Measurements from ENCODE around the gene TAF1B.

The TAF1B gene

DNA sequence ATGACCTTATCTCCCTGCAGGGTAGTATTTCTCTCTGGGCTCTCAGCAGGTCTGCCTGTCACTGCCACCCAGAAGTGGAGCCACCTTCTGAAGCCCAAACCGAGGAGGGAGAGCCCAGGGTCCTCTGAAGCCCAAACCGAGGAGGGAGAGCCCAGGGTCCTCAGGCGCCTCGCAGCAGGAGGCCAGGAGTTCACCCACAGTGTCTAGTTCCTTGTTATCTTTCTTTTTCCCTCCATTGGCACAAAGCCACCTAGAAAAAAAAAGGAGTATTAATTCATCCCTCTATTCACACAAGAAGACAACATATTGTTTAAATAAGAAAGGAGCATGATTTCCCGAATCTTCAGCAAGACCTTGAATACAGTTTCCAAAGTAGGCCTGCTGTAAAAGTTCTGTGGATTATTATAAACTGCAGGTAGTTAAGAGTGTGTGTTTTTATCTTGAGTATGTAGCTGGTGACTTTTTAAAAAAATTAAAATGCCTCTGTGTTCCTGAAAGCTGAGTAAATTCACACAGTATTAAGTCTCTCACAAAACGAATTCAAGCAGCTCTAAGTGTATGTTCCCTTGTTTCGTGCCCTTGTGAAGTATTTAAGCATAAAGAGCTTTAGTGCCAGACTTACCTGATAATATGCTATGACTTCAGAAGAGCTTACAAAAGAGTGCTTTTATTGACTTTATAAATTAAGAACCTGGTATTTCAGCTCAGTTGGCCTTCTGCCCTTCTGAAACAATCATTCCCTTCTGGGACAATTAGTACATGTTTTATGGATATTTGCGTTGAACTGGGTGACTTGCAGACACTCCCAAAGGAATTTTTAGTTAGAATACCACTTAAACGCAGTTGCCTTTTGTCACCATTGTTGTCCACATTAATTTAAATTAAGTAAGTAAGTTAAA, 96.6 kb downstream of the TAF1B start:
- Histone ChIP-seq H3K4me1 (ENCODE audit: control insufficient read depth, insufficient read depth, low read length) (peaks cover 8% of the 10 kb centered on the region), H3K36me3 (ENCODE audit: control insufficient read depth, insufficient read depth, low read length) (no peaks in the 10 kb centered on the region), H3K4me3 (ENCODE audit: insufficient read depth, low read depth, low read length) (no peak overlapping the region), H3K27ac (ENCODE audit: insufficient read depth, low read depth, low read length, poor library complexity, severe bottlenecking) (no peak overlapping the region), H3K9me3 (ENCODE audit: control insufficient read depth, low read length) (no peaks in the 10 kb centered on the region), H3K27me3 (ENCODE audit: control insufficient read depth, insufficient read depth, low read length, poor library complexity, severe bottlenecking) (no peaks in the 10 kb centered on the region)
- WGBS, 2 experiments = 80 to 82% methylated on average over 8 of the region's 9 CpGs

DNA sequence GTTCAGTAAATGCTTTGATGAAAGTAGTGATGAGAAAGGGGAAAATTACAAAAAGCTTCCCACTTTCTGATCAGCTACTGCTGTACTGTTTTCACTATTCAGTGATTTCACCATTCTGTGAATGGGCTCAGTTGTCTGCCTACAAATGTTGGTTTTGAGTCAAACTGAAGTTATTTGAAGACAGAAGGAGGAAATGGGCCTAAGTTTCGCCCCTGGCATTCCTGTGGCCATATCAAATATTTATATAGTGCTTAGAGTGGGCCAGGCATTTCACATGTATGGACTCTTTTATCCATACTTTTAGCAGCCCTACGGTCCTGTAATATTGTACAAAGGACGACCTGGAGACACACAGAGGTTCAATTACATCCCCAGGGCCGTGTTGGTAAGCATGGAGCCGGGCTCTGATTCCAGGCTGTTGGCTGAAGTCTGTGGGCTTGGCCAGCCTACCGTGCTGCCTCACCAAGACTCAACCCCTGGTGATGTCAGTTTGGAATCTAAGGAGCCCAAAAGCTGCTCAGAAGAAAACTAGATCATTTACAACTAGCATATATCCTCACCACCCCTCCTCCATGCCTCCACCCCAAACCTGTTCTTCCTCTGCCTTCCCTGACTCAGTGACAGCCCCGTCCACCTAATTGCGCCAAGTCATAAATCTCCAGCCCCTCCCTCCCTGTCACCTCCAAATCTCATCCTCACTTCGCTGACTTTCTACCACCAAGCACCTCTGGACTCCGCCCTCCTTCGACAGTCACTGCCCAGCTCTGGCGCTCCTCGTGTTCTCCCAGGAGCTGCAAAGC, 98.1 kb downstream of the TAF1B start:
- no peak overlapping the region for H3K4me3 ChIP-seq (ENCODE audit: insufficient read depth, low read depth, low read length)
- no peaks in the 10 kb centered on the region for H3K27me3 ChIP-seq (ENCODE audit: control insufficient read depth, insufficient read depth, low read length, poor library complexity, severe bottlenecking)
- no peaks in the 10 kb centered on the region for H3K9me3 ChIP-seq (ENCODE audit: control insufficient read depth, low read length)
- 82 to 84% methylated on average over 13 of the region's 13 CpGs for WGBS, 2 experiments
- no peaks in the 10 kb centered on the region for H3K36me3 ChIP-seq (ENCODE audit: control insufficient read depth, insufficient read depth, low read length)
- no peak overlapping the region for H3K27ac ChIP-seq (ENCODE audit: insufficient read depth, low read depth, low read length, poor library complexity, severe bottlenecking)
- H3K4me1 ChIP-seq (ENCODE audit: control insufficient read depth, insufficient read depth, low read length) = peaks cover 8% of the 10 kb centered on the region

DNA sequence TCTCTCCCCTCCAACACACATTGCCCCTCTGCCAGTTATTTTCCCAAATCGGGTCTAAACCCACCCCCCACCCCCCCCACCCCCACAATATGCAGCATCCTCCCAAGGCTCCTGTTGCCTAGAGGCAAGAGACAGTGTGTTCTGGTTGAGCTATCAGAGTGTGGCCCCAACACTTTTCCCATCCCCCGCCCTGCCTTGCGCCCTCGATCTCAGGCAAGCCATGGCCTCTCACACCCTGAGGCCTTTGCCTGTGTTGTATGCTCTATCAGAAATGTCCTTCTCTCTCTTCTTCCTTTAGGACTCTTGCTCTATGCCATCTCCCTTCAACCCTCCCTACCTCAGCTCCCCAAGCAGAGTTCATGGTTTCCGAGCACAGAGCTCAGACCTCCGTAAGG, 98.7 kb downstream of the TAF1B start:
- peaks cover 8% of the 10 kb centered on the region for H3K4me1 ChIP-seq (ENCODE audit: control insufficient read depth, insufficient read depth, low read length)
- H3K9me3 ChIP-seq (ENCODE audit: control insufficient read depth, low read length) = no peaks in the 10 kb centered on the region
- no peak overlapping the region for H3K4me3 ChIP-seq (ENCODE audit: insufficient read depth, low read depth, low read length)
- H3K27ac ChIP-seq (ENCODE audit: insufficient read depth, low read depth, low read length, poor library complexity, severe bottlenecking) = no peak overlapping the region
- no peaks in the 10 kb centered on the region for H3K36me3 ChIP-seq (ENCODE audit: control insufficient read depth, insufficient read depth, low read length)
- 79 to 87% methylated on average over 5 to 6 of the region's 6 CpGs for WGBS, 2 experiments
- no peaks in the 10 kb centered on the region for H3K27me3 ChIP-seq (ENCODE audit: control insufficient read depth, insufficient read depth, low read length, poor library complexity, severe bottlenecking)

DNA sequence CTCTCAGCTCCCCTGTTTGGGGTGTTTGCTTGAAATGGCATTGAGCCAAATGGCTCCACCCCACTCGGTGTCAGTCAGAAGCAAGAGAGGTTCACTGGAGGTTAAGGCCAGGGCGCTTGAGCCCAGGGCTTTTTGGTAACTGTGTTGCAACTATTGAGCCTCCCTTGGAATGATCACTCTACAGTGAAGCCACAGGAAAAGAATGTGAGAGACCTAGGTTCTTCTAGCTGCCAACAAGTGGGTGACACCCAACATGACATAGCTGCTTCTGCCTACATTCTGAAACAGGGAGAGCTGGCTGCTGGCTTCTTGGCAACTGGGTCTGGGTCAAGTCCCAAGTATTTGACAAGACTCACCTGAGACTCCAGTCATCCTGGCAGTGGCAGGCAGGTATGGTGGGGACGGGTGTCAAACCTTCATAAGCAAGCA, 101.1 kb downstream of the TAF1B start:
- Histone ChIP-seq H3K4me1 (ENCODE audit: control insufficient read depth, insufficient read depth, low read length) (peaks cover 8% of the 10 kb centered on the region), H3K4me3 (ENCODE audit: insufficient read depth, low read depth, low read length) (no peak overlapping the region), H3K9me3 (ENCODE audit: control insufficient read depth, low read length) (no peaks in the 10 kb centered on the region), H3K27me3 (ENCODE audit: control insufficient read depth, insufficient read depth, low read length, poor library complexity, severe bottlenecking) (peaks cover 11% of the 10 kb centered on the region), H3K36me3 (ENCODE audit: control insufficient read depth, insufficient read depth, low read length) (no peaks in the 10 kb centered on the region), H3K27ac (ENCODE audit: insufficient read depth, low read depth, low read length, poor library complexity, severe bottlenecking) (no peak overlapping the region)
- WGBS, 2 experiments = 89 to 91% methylated on average over 3 of the region's 3 CpGs

DNA sequence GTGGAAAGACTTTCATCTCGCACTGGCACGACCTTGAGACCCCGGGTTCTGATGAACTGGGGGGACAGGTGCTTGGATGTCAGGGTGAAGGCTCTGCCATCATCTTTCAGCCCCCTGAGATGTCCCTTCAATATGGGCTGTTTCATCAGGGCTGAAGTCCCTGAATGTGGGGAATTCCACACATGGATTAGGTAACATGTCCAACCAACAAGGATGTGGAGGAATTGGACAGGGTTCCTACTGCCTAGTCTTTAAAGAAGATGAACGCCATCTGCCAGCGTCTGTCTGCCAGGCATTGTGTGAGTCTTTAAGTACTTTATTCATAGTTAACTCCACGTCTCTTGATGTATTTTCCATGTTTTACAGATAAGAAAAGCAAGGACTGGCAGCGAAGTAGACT, 102.3 kb downstream of the TAF1B start:
- peaks cover 4% of the 10 kb centered on the region for H3K4me1 ChIP-seq (ENCODE audit: control insufficient read depth, insufficient read depth, low read length)
- no peaks in the 10 kb centered on the region for H3K9me3 ChIP-seq (ENCODE audit: control insufficient read depth, low read length)
- H3K27me3 ChIP-seq (ENCODE audit: control insufficient read depth, insufficient read depth, low read length, poor library complexity, severe bottlenecking) = peaks cover 23% of the 10 kb centered on the region
- WGBS, 2 experiments = 90 to 92% methylated on average over 7 of the region's 7 CpGs
- H3K4me3 ChIP-seq (ENCODE audit: insufficient read depth, low read depth, low read length) = no peak overlapping the region
- no peaks in the 10 kb centered on the region for H3K36me3 ChIP-seq (ENCODE audit: control insufficient read depth, insufficient read depth, low read length)
- no peak overlapping the region for H3K27ac ChIP-seq (ENCODE audit: insufficient read depth, low read depth, low read length, poor library complexity, severe bottlenecking)

DNA sequence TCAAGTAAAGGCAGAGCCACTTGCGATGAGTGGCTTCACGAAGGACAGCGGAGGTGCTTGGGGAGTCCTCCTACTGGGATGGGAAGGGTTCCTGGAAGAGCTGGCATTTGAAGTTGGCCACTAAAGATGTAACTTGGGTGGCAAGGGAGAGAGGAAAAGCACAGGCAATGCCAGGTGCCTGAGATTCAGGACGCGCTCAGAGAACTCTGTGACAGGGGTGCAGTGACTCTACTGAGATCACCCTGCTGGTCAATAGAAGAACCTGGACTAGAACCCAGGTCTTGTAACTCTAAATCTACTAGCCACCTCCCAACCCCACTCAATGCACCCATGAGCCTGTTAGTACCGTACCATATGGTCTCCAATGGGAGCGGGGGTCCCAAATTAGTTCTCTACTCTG, 102.8 kb downstream of the TAF1B start:
- peaks cover 28% of the 10 kb centered on the region for H3K27me3 ChIP-seq (ENCODE audit: control insufficient read depth, insufficient read depth, low read length, poor library complexity, severe bottlenecking)
- no peaks in the 10 kb centered on the region for H3K36me3 ChIP-seq (ENCODE audit: control insufficient read depth, insufficient read depth, low read length)
- H3K4me3 ChIP-seq (ENCODE audit: insufficient read depth, low read depth, low read length) = no peak overlapping the region
- H3K9me3 ChIP-seq (ENCODE audit: control insufficient read depth, low read length) = no peaks in the 10 kb centered on the region
- 83% methylated on average over 7 of the region's 7 CpGs for WGBS, 2 experiments
- peaks cover 4% of the 10 kb centered on the region for H3K4me1 ChIP-seq (ENCODE audit: control insufficient read depth, insufficient read depth, low read length)
- H3K27ac ChIP-seq (ENCODE audit: insufficient read depth, low read depth, low read length, poor library complexity, severe bottlenecking) = no peak overlapping the region

DNA sequence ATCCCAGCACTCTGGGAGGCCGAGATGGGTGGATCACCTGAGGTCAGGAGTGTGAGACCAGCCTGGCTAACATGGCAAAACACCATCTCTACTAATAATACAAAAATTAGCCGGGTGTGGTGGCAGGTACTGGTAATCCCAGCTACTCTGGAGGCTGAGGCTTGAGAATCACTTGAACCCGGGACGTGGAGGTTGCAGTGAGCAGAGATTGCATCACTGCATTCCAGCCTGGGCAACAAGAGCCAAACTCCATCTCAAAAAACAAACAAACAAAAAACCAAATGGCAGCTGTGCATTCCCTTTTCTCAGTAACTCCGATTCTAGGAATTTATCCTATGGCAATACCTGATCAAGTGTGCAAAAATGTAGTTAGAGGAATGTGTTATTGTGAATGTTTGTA, 103.5 kb downstream of the TAF1B start:
- no peaks in the 10 kb centered on the region for H3K4me1 ChIP-seq (ENCODE audit: control insufficient read depth, insufficient read depth, low read length)
- 93 to 94% methylated on average over 5 of the region's 5 CpGs for WGBS, 2 experiments
- H3K27me3 ChIP-seq (ENCODE audit: control insufficient read depth, insufficient read depth, low read length, poor library complexity, severe bottlenecking) = peaks cover 30% of the 10 kb centered on the region
- no peaks in the 10 kb centered on the region for H3K9me3 ChIP-seq (ENCODE audit: control insufficient read depth, low read length)
- H3K36me3 ChIP-seq (ENCODE audit: control insufficient read depth, insufficient read depth, low read length) = no peaks in the 10 kb centered on the region
- no peak overlapping the region for H3K4me3 ChIP-seq (ENCODE audit: insufficient read depth, low read depth, low read length)
- H3K27ac ChIP-seq (ENCODE audit: insufficient read depth, low read depth, low read length, poor library complexity, severe bottlenecking) = no peak overlapping the region

DNA sequence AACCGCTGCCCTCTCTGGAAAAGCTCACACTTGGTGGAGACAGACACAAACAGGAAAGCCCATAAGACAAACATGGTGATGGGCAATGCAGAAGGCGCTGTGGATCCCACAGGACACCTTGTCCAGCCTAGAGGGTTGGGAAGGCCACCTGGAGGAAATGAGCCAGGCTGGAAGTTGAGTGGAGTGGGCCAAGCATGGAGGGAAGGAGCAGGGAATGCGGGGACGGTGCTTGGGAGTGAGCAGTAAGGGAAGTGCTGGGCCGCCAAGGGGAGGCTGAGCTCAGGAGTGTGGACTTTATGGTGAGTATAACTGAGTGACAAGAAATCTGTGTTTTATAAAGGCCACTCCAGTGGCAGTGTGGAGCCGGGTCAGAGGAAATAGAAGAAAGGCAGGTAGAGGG, 105.4 kb downstream of the TAF1B start:
- Histone ChIP-seq H3K4me3 (ENCODE audit: insufficient read depth, low read depth, low read length) (no peak overlapping the region), H3K27me3 (ENCODE audit: control insufficient read depth, insufficient read depth, low read length, poor library complexity, severe bottlenecking) (peaks cover 49% of the 10 kb centered on the region), H3K4me1 (ENCODE audit: control insufficient read depth, insufficient read depth, low read length) (no peaks in the 10 kb centered on the region), H3K27ac (ENCODE audit: insufficient read depth, low read depth, low read length, poor library complexity, severe bottlenecking) (no peak overlapping the region), H3K9me3 (ENCODE audit: control insufficient read depth, low read length) (no peaks in the 10 kb centered on the region), H3K36me3 (ENCODE audit: control insufficient read depth, insufficient read depth, low read length) (no peaks in the 10 kb centered on the region)
- WGBS, 2 experiments = 82 to 88% methylated on average over 5 of the region's 6 CpGs

DNA sequence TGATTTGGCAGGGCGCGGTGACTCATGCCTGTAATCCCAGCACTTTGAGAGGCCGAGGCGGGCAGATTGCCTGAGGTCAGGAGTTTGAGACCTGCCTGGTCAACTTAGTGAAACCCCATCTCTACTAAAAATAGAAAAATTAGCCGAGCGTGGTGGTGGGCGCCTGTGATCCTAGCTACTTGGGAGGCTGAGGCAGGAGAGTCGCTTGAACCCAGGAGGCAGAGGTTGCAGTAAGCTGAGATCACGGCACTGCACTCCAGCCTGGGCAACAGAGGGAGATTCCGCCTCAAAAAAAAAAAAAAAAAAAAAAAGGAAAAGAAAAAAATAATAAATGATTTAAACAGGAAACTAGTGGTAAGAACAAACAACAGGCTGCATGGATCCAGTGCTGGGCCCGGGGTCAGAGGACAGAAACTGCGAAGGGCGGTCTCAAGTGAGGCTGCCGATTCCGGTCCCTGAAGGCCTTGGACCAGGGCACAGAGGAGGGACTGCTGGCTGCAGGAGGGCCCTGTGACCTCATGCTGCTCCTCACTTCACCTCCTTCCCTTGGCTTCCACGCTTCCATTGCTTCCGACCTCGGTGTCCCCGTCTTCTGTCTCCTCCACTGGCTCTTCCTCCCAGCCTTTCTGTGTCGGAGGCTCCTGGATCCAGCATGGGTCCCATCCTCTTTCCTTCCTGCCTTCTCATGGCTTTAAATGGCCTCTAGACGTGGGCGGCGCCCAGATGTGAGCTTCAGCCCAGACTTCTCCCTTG, 106.1 kb downstream of the TAF1B start:
- no peaks in the 10 kb centered on the region for H3K4me1 ChIP-seq (ENCODE audit: control insufficient read depth, insufficient read depth, low read length)
- H3K27me3 ChIP-seq (ENCODE audit: control insufficient read depth, insufficient read depth, low read length, poor library complexity, severe bottlenecking) = peaks cover 56% of the 10 kb centered on the region
- no peak overlapping the region for H3K27ac ChIP-seq (ENCODE audit: insufficient read depth, low read depth, low read length, poor library complexity, severe bottlenecking)
- no peaks in the 10 kb centered on the region for H3K36me3 ChIP-seq (ENCODE audit: control insufficient read depth, insufficient read depth, low read length)
- no peak overlapping the region for H3K4me3 ChIP-seq (ENCODE audit: insufficient read depth, low read depth, low read length)
- WGBS, 2 experiments = 92% methylated on average over 23 of the region's 23 CpGs
- no peaks in the 10 kb centered on the region for H3K9me3 ChIP-seq (ENCODE audit: control insufficient read depth, low read length)
